ENCODE data around the gene MIS12.

DNA sequence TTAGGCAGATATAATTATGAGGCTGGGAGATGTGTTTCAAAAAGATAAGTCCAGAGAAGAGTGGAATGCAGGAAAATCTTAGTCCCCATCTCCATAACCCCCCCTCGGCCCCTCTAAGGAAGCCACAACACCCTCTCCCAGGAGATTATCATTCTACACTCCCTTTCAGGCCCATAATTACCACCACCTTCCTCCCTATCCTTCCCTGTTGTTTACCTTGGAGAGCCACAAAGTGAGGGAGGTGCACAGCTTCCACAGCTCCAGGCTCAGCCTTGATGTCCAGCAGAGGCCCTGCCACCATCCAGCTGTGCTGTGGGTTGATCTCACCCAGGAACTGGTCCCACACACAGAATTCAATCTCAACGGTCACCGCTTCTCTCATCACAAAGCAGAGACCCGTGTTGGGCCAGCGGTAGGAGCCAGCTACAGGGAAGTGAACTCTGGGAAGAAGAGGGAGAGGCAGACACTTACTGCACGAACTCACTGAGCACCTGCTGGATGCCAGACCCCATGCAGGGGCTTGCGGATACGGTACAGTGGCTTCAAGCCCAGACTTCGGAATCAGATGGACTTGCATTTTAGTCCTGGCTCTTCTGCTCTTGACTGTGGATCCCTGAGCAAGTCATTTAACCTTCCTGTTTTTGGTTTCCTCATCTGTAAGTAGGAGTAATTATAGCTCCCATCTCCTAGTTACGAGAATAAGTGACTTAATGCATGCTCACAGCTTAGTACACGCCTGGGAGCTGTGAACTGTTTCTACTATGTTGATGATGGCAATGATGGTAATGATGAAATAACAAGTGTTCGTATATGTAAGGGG is 44.1 kb downstream of the MIS12 start:
- TF ChIP-seq, protein P1, sequence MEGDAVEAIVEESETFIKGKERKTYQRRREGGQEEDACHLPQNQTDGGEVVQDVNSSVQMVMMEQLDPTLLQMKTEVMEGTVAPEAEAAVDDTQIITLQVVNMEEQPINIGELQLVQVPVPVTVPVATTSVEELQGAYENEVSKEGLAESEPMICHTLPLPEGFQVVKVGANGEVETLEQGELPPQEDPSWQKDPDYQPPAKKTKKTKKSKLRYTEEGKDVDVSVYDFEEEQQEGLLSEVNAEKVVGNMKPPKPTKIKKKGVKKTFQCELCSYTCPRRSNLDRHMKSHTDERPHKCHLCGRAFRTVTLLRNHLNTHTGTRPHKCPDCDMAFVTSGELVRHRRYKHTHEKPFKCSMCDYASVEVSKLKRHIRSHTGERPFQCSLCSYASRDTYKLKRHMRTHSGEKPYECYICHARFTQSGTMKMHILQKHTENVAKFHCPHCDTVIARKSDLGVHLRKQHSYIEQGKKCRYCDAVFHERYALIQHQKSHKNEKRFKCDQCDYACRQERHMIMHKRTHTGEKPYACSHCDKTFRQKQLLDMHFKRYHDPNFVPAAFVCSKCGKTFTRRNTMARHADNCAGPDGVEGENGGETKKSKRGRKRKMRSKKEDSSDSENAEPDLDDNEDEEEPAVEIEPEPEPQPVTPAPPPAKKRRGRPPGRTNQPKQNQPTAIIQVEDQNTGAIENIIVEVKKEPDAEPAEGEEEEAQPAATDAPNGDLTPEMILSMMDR (IDR thresholded peaks at IDR 0.05; ENCODE audit: low read depth, low read length, missing input control) = no peak
- TF ChIP-seq FOXA1 (IDR thresholded peaks at IDR 0.05) = no peak
- TF ChIP-seq, protein P2, sequence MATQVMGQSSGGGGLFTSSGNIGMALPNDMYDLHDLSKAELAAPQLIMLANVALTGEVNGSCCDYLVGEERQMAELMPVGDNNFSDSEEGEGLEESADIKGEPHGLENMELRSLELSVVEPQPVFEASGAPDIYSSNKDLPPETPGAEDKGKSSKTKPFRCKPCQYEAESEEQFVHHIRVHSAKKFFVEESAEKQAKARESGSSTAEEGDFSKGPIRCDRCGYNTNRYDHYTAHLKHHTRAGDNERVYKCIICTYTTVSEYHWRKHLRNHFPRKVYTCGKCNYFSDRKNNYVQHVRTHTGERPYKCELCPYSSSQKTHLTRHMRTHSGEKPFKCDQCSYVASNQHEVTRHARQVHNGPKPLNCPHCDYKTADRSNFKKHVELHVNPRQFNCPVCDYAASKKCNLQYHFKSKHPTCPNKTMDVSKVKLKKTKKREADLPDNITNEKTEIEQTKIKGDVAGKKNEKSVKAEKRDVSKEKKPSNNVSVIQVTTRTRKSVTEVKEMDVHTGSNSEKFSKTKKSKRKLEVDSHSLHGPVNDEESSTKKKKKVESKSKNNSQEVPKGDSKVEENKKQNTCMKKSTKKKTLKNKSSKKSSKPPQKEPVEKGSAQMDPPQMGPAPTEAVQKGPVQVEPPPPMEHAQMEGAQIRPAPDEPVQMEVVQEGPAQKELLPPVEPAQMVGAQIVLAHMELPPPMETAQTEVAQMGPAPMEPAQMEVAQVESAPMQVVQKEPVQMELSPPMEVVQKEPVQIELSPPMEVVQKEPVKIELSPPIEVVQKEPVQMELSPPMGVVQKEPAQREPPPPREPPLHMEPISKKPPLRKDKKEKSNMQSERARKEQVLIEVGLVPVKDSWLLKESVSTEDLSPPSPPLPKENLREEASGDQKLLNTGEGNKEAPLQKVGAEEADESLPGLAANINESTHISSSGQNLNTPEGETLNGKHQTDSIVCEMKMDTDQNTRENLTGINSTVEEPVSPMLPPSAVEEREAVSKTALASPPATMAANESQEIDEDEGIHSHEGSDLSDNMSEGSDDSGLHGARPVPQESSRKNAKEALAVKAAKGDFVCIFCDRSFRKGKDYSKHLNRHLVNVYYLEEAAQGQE (IDR thresholded peaks at IDR 0.05) = no peak
- no peak for TF ChIP-seq EGR1 (IDR thresholded peaks at IDR 0.05; ENCODE audit: low read depth in 2 of 2)
- no peak for TF ChIP-seq TAF1 (conservative IDR thresholded peaks at IDR 0.05)
- no peak for TF ChIP-seq SP1 (IDR thresholded peaks at IDR 0.05)
- TF ChIP-seq YY1 (IDR thresholded peaks at IDR 0.05) = no peak
- TF ChIP-seq RAD21 (IDR thresholded peaks at IDR 0.05) = no peak

All from liver (tissue), 3 donors.